G401.6 (cell line): ENCODE results near the gene LTF.
"Not testable (repeated sequence)": the region's sequence is repeated elsewhere in the genome, so short reads cannot be mapped to it uniquely, and the experiment has no call there.

Experiments
- FAIRE-seq: peaks from 2 replicates; lab custom pipeline; 2012; peaks lifted over from hg19 to GRCh38; lab: Jason Lieb, UNC

LTF gene

GRCh38 chr3:46440531-46441294 is 24.0 kb downstream of the LTF start:
- no peak for FAIRE-seq

GRCh38 chr3:46438831-46439230 is 25.9 kb downstream of the LTF start:
- no peak for FAIRE-seq

- FAIRE-seq, result no peak
These were observed 29.5 kb downstream of the LTF start for GRCh38 chr3:46435081-46435726.

GRCh38 chr3:46433841-46434240 is 30.9 kb downstream of the LTF start:
- no peak for FAIRE-seq

- FAIRE-seq, result not testable (repeated sequence)
These were observed 31.6 kb downstream of the LTF start for GRCh38 chr3:46433118-46433517.

- FAIRE-seq, result not testable (repeated sequence)
These were observed 32.8 kb downstream of the LTF start for GRCh38 chr3:46431905-46432304.

- FAIRE-seq, result not testable (repeated sequence)
These were observed 33.8 kb downstream of the LTF start for GRCh38 chr3:46430879-46431278.

- FAIRE-seq, result no peak
These were observed 35.0 kb downstream of the LTF start for GRCh38 chr3:46429671-46430070.

- no peak for FAIRE-seq
These were observed 35.5 kb downstream of the LTF start for GRCh38 chr3:46429250-46429649.

- no peak for FAIRE-seq
These were observed 36.5 kb downstream of the LTF start for GRCh38 chr3:46427916-46428833.

- not testable (repeated sequence) for FAIRE-seq
These were observed 37.3 kb downstream of the LTF start for GRCh38 chr3:46427404-46427803.

GRCh38 chr3:46426476-46426875 is 38.2 kb downstream of the LTF start:
- not testable (repeated sequence) for FAIRE-seq

- no peak for FAIRE-seq
These were observed 41.1 kb downstream of the LTF start for GRCh38 chr3:46423588-46423987.

- no peak for FAIRE-seq
These were observed 42.1 kb downstream of the LTF start for GRCh38 chr3:46422617-46423016.

GRCh38 chr3:46420931-46421330 is 43.8 kb downstream of the LTF start:
- no peak for FAIRE-seq

GRCh38 chr3:46419816-46420215 is 44.9 kb downstream of the LTF start:
- no peak for FAIRE-seq

GRCh38 chr3:46417841-46418611 is 46.7 kb downstream of the LTF start:
- FAIRE-seq, result no peak

GRCh38 chr3:46416811-46417510 is 47.7 kb downstream of the LTF start:
- FAIRE-seq, result no peak

- no peak for FAIRE-seq
These were observed 48.4 kb downstream of the LTF start for GRCh38 chr3:46416125-46416810.

GRCh38 chr3:46414739-46415138 is 50.0 kb downstream of the LTF start:
- FAIRE-seq, result no peak

GRCh38 chr3:46413951-46414350 is 50.8 kb downstream of the LTF start:
- no peak for FAIRE-seq
